ENCODE measurements around the gene MRPL19.
"Not testable (repeated sequence)": the region's sequence is repeated elsewhere in the genome, so short reads cannot be mapped to it uniquely, and the experiment has no call there.

The MRPL19 gene

GRCh38 chr2:75616933-75617332 lies 29.6 kb upstream of the MRPL19 start:
- no peak for DNase-seq

- DNase-seq = no peak
Observed at GRCh38 chr2:75619956-75620740, 26.4 kb upstream of the MRPL19 start.

- no peak for DNase-seq
Observed at GRCh38 chr2:75621228-75621627, 25.4 kb upstream of the MRPL19 start.

- no peak for DNase-seq
Observed at GRCh38 chr2:75622500-75622899, 24.1 kb upstream of the MRPL19 start.

- no peak for DNase-seq
Observed at GRCh38 chr2:75622929-75623328, 23.7 kb upstream of the MRPL19 start.

GRCh38 chr2:75627902-75628504 lies 18.6 kb upstream of the MRPL19 start:
- DNase-seq = peak; percentile 61 to 63

GRCh38 chr2:75632091-75632701 lies 14.4 kb upstream of the MRPL19 start:
- no peak for DNase-seq

- no peak for DNase-seq
Observed at GRCh38 chr2:75632813-75633212, 13.8 kb upstream of the MRPL19 start.

- no peak for DNase-seq
Observed at GRCh38 chr2:75633620-75634019, 13.0 kb upstream of the MRPL19 start.

- no peak for DNase-seq
Observed at GRCh38 chr2:75634945-75635344, 11.6 kb upstream of the MRPL19 start.

- DNase-seq = no peak
Observed at GRCh38 chr2:75637568-75637967, 9.0 kb upstream of the MRPL19 start.

GRCh38 chr2:75640621-75641121 lies 5.9 kb upstream of the MRPL19 start:
- DNase-seq = peak; percentile 44 to 49

- DNase-seq = no peak
Observed at GRCh38 chr2:75641587-75641986, 5.0 kb upstream of the MRPL19 start.

- DNase-seq = no peak
Observed at GRCh38 chr2:75643980-75644379, 2.6 kb upstream of the MRPL19 start.

- DNase-seq = no peak
Observed at GRCh38 chr2:75645643-75646042, 940 bp upstream of the MRPL19 start.

- DNase-seq = no peak
Observed at GRCh38 chr2:75646090-75646582, 447 bp upstream of the MRPL19 start.

GRCh38 chr2:75647771-75648170 lies 1.2 kb downstream of the MRPL19 start:
- no peak for DNase-seq

GRCh38 chr2:75654012-75654411 lies 7.4 kb downstream of the MRPL19 start:
- DNase-seq = no peak

- DNase-seq = no peak
Observed at GRCh38 chr2:75655861-75656260, 9.3 kb downstream of the MRPL19 start.

- no peak for DNase-seq
Observed at GRCh38 chr2:75656563-75656962, 10.0 kb downstream of the MRPL19 start.

GRCh38 chr2:75657798-75658197 lies 11.2 kb downstream of the MRPL19 start:
- no peak for DNase-seq

- no peak for DNase-seq
Observed at GRCh38 chr2:75666911-75667310, 20.3 kb downstream of the MRPL19 start.

GRCh38 chr2:75667884-75668283 lies 21.3 kb downstream of the MRPL19 start:
- DNase-seq = no peak

- DNase-seq = not testable (repeated sequence)
Observed at GRCh38 chr2:75675423-75675822, 28.8 kb downstream of the MRPL19 start.
